ENCODE data around the gene ELL. TPM values are rescaled to one million over a fixed set of nuclear protein-coding genes. Genes with fewer than 3 reads are reported as not detected.
A peak's percentile ranks its signal among the peaks of the same experiment; 100 is the strongest.

The ELL gene
- total RNA-seq, 6 experiments from 2014 or later = 15.7 to 17.8 (median 16.4) TPM

GRCh38 chr19:18450021-18450930 is 71.6 kb downstream of the ELL start:
- no peak for DNase-seq
- Mint-ChIP-seq H3K4me3 (no peak overlapping the region), H3K9me3 (no peaks in the 10 kb centered on the region), H3K27ac (peak overlapping the region; percentile 48; the same call in 1 of the 2 replicates), H3K27me3 (ENCODE audit: insufficient read depth) (peaks cover 1% of the 10 kb centered on the region), H3K4me1 (ENCODE audit: low read depth) (peaks cover 29% of the 10 kb centered on the region), H3K36me3 (ENCODE audit: low read depth) (peaks cover 8% of the 10 kb centered on the region)
- no peak for TF ChIP-seq CTCF (IDR thresholded peaks at IDR 0.05)

DNA sequence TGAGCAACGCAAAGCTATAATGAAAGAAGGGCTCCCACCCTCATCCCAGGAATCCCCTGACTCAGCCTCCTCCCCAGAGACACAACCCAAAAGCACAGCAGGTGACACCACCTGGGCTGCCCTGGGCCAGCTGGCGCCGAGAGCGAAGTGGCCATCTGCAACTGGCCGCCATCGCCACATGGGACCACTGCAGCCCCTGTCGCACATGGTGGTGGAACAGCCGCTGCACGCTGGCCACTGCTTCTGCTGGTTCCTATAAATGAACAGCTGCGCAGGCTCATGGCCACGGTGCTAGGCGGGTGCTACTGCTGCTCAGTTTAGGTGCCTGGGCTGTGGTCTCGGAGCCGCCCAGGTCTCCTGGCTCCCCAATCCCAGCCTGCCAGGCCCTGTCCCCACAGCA is 72.3 kb downstream of the ELL start:
- Mint-ChIP-seq H3K4me1 (ENCODE audit: low read depth) (peaks cover 29% of the 10 kb centered on the region), H3K27me3 (ENCODE audit: insufficient read depth) (peaks cover 1% of the 10 kb centered on the region), H3K4me3 (no peak overlapping the region), H3K36me3 (ENCODE audit: low read depth) (peaks cover 8% of the 10 kb centered on the region; the same call in 1 of the 2 replicates), H3K27ac (no peak overlapping the region), H3K9me3 (no peaks in the 10 kb centered on the region)
- DNase-seq = no peak
- no peak for TF ChIP-seq CTCF (IDR thresholded peaks at IDR 0.05)

DNA sequence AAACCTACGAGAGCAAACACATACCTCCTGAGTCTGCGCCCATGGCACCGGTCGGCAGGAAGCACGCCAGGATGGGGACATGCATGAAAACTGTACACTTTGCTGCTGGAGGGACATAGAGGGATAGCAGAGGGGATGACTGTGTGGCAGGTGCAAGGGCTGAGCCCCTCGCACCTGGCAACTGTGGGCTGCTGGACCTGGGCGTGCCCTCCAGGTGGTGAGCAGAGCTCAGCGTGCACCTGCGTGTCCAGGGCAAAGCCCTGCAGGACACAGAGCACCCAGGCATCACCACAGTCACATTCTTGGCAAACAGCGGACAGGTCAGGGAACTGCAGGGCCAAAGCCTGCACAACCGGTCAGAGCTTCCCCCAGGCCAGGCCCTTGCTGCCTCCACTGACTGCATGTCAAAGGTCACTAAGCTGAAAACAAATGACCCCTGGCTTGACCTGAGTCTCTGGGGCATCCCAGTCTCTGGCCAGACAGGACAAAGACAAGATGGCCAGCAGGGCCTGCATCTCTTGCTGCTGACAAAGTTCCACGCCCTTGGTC is 75.0 kb downstream of the ELL start:
- no peak overlapping the region for H3K27ac Mint-ChIP-seq
- TF ChIP-seq CTCF (IDR thresholded peaks at IDR 0.05) = no peak
- peaks cover 12% of the 10 kb centered on the region for H3K4me1 Mint-ChIP-seq (ENCODE audit: low read depth)
- peaks cover 19% of the 10 kb centered on the region; the same call in 1 of the 2 replicates for H3K36me3 Mint-ChIP-seq (ENCODE audit: low read depth)
- no peak overlapping the region for H3K4me3 Mint-ChIP-seq
- no peak for DNase-seq
- H3K27me3 Mint-ChIP-seq (ENCODE audit: insufficient read depth) = peaks cover 5% of the 10 kb centered on the region
- H3K9me3 Mint-ChIP-seq = peaks cover 5% of the 10 kb centered on the region; the same call in 1 of the 2 replicates

GRCh38 chr19:18446145-18446810 is 75.6 kb downstream of the ELL start:
- no peak overlapping the region for H3K27ac Mint-ChIP-seq
- H3K36me3 Mint-ChIP-seq (ENCODE audit: low read depth) = peaks cover 19% of the 10 kb centered on the region; the same call in 1 of the 2 replicates
- peaks cover 5% of the 10 kb centered on the region; the same call in 1 of the 2 replicates for H3K9me3 Mint-ChIP-seq
- no peak for TF ChIP-seq CTCF (IDR thresholded peaks at IDR 0.05)
- H3K27me3 Mint-ChIP-seq (ENCODE audit: insufficient read depth) = peaks cover 5% of the 10 kb centered on the region
- no peak for DNase-seq
- H3K4me3 Mint-ChIP-seq = no peak overlapping the region
- peaks cover 10% of the 10 kb centered on the region; the same call in 1 of the 2 replicates for H3K4me1 Mint-ChIP-seq (ENCODE audit: low read depth)

- H3K36me3 Mint-ChIP-seq (ENCODE audit: low read depth) = peaks cover 19% of the 10 kb centered on the region; the same call in 1 of the 2 replicates
- no peak for DNase-seq
- peaks cover 5% of the 10 kb centered on the region; the same call in 1 of the 2 replicates for H3K9me3 Mint-ChIP-seq
- H3K27ac Mint-ChIP-seq = no peak overlapping the region
- H3K27me3 Mint-ChIP-seq (ENCODE audit: insufficient read depth) = peaks cover 8% of the 10 kb centered on the region
- H3K4me3 Mint-ChIP-seq = no peak overlapping the region
- no peak for TF ChIP-seq CTCF (IDR thresholded peaks at IDR 0.05)
- H3K4me1 Mint-ChIP-seq (ENCODE audit: low read depth) = 0 out of 2 replicates have a peak, but pooled peaks cover 6% of the 10 kb centered on the region
Measured at GRCh38 chr19:18445262-18445948, 76.5 kb downstream of the ELL start.
